ENCODE results near the gene MTERF4.

The MTERF4 gene

DNA sequence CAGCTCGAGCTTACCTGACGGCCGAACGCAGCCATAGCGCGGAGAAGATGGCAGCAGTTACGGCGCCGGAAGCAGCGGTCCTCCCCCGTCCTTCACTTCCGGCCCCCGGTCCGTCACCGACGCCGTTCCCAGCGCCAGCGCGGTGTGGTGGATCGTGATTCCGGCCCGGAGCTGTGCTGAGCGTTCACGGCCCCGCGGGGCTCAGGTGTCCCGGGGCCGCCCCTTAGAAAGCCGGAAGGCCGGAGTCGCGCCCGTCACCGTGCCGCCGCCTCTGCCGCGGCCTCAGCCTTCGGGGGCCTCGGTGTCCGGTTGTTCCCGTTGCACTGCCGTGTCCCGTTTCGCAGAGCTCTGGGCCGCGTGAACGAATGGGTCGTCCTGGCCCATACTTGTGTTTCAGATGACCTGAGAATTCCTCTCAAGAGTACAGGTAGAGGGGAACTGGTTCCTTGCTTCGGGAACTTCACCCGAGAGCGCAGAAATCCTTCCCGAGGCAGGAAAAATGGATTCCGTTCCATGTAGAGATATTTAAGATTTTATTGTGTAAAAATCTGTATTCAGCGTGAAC, at the start of gene MTERF4:
Gene MTERF4, minus strand, starts transcription at position 49 of the 565 bp plus-strand sequence. Its CDS starts 14 bp downstream, at position 35.
- DNase-seq: peak; percentile 48 to 51

DNA sequence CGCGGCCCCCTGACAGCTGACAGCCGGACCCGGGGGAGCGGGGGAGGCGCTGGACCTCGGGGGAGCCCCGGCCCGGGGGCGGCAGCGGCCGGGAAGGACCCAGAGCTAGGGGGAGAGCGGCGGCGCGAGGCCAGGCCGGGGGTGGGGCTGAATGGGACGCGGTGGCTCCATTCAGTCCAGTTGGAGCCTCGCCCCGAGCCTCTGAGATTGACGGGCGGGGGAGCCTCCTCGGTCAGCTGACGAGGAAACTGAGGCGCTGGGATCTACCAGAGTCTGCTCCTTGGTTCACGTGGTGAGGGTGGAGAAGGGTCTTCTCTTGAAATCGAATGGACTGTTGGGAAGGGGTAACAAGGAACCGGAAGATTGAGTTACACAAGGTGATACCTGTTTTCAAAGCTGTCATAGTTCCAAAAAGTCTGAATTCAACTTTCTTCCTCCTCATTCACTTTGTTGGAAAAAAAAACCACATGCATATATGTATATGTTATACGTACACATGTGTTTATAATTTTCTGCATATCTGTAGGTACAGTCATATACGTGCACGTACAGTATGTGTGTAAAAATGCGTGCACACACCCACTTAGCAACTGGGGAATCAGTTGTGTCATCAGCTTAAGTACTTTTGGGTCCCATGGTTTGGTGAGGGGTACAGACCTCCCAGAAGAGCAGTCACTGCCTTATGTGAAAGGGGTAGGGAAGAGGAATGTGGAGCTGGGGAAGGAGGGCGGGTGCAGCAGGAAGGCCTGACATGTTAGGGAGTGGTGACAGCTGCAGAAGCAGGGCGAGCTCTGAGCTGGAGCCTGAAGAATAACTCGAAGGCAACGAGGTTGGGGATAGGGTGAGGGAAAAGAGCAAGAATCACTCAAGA, 48.8 kb upstream of the MTERF4 start:
- no peak for DNase-seq

DNA sequence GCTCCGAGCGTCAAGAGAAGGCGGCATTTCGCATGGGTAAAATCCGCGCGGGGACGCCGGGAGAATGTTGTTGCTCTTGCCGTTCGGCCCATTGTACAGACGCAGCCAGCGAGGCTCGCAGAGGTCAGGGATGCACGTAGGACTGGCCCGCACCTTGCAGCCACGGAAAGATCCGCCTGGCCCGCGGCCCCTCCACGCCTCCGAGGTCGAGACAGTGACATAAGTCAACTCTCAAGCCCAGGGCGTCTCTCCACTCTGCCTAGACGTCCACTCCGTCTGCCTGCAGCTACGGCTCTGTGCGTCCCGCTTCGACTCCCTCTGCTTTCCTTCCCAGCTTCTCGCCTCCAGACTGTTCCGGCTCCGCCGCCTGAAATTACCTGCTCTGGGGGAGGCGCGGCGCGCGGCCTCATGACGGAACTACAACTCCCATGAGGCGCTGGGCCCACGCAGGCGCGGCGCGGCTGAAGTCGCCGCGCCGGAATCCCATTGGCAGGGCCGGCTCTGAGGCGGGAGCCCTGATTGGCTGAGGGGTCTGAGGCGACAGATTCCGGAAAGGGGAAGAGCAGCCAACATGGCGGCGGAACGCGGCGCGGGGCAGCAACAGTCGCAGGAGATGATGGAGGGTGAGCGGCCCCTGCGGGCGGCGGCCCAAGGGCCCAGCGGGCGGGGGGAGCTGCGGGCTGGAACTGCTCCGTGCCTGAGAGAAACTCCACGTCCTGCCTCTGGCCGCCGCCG, 48.0 kb upstream of the MTERF4 start, which contains the start of gene PPP1R7:
Gene PPP1R7, plus strand, starts transcription at position 543 of the 735 bp plus-strand sequence. Its CDS starts 29 bp downstream, at position 572.
- peak; percentile 70 to 75 for DNase-seq

DNA sequence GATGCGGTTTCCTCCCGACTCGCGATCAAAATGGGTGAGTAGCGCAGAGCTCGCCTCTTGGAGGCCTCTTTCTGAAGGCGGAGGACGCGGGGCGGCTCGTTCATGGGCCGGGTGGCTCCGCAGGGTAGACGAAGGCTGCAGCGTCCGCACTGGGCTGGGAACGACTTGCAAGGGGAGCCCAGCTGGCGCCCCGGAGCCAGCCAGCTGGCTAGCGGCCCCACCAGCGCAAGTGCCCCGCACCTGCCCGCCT, 47.5 kb upstream of the MTERF4 start:
- no peak for DNase-seq

DNA sequence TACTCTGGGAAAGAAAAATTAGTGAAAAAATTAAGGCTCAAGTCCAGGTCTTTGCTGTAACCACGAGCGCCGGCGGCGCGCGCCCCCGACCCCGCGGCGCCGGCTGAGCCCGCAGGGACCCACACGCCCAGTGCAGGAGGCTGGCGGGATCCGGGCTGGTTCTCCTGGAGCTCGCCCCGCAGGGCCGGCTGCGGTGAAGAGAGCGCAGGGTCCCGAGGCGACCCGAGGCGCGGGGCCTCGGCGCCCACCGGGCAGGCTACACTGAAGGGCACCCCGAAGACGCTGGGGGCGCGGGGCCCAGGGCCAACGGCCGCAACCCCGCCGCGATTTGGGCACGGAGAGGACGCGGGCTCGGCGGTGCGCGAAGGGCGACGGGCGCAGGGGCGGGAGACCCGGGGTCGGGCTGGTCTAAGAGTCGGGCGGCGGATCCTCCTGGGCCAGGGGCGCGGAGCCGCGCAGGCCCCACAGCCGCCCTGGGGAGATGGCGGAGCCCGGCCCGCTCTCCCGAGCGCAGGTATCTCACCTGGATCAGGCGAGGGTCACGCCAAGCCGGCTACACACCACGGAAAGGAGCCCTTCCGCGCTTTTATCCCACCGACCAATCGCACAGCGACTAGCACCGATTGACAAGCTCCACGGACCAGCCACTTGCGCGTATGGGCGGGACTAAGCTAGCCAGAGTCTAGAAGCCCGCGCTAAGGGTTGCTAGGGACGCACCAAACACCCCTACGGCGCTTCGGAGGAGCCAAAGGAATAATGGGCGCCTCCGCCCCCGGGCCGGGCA, 47.0 kb upstream of the MTERF4 start, which contains the start of gene PASK:
Gene PASK, minus strand, starts transcription at position 582 of the 784 bp plus-strand sequence. CDS start 6,440 bp downstream, outside the sequence.
- peak; percentile 85 to 87 for DNase-seq

GRCh38 chr2:241148239-241148638, 46.2 kb upstream of the MTERF4 start:
- no peak for DNase-seq

- no peak for DNase-seq
Observed at GRCh38 chr2:241147336-241147735, 45.2 kb upstream of the MTERF4 start.

DNA sequence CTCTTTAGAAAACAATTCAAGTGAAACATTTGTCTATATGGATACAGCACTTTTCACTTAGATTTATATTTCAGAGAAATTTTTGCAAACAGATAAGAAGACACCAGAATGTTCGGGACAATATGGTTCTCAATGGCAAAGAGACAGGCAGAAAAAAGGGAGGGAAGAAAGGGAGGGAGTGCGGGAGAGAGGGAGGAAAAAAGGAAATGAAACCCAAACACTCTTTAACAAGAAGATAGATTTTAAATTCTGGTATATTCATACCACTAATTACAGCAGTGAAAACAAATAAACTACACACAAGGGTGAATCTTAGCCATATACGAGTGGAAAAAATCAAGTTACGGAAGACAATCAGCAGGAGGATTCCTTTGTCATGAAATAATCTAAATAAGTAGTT, 44.2 kb upstream of the MTERF4 start:
- DNase-seq: no peak

- no peak for DNase-seq
Observed at GRCh38 chr2:241142593-241142992, 40.5 kb upstream of the MTERF4 start.

DNA sequence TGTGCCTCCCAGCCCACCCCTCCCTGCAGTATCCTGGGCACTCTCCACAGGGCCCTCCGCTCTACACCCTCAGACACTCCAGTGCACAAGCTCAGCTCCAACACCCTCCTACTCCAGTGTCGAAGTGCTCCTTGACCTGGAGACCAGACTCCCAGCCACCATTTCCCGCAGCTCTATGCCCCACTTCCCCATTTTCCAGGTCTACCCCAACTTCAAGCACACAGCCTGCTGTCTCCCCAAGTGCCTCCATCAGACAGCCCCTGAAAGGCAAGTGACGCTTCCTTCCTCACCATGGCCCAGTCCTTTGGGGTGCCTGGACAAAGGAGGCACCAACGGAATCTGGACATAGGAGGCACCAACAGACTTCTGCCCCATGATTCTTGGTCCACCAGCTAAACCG, 40.0 kb upstream of the MTERF4 start:
- no peak for DNase-seq

DNA sequence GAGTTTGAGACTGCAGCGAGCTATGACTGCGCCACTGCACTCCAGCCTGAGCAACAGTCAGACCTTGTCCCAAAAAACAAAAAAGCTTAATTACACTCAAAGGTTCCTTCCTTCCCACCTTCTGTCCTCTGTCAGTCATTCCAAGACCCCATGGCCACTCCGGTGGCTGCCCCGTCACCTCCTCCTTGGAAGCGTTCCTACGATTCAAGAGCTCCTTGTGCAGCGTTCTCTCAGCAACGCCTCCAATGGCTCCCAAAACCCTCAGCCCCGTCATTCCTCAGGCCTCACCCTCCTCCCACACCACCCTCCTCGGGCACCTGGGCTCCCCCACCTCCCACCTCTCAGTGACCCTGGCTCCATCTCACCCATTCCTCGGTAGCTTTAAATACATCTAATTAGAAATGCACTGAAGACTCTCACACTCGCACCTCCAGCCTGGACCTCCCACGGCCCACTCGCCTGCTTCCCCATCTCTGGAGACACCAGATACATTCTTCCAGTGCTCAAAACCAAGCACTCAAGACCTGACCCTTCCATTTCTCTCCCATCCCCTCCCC, 39.2 kb upstream of the MTERF4 start:
- DNase-seq: no peak

GRCh38 chr2:241140445-241140840, 38.4 kb upstream of the MTERF4 start:
- no peak for DNase-seq

DNA sequence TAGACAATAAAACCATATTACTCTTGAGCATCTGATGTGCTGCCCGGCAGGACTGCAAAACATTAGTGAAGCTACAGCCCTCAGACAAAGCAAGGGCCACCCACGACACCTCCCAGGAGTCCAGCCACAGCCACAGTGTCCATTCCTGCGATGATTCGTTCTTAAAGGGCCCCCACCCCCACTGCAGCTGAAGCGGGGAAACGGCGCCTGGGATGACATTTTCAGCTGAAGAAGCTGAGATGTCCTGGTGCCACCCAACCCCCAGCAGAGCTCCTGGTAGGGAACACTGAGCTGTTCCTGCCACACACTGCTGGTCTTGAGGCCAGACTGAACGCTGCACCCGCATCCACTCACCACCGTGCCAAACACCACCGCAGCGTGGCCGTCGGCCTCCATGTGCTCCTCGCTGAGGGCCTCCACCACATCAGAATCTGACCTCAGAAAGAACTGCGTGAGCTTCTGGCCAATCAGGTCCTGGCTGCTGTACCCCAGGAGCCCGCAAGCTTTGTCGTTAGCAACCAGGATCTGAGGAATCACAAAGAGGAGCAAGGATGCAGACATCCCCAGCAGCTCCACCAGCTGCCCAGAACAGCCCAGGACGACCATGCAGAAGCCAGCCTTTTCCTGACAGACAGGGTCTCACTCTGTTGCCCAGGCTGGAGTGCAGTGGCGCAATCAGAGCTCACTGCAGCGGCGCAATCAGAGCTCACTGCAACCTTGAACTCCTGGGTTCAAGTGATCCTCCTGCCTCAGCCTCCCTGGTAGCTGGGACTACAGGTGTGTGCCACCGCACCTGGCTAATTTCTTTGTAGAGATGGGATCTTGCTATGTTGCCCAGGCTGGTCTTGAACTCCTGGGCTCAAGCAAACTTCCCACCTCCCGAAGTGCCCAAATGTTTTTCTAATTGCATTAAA, 37.7 kb upstream of the MTERF4 start:
- DNase-seq: no peak

DNA sequence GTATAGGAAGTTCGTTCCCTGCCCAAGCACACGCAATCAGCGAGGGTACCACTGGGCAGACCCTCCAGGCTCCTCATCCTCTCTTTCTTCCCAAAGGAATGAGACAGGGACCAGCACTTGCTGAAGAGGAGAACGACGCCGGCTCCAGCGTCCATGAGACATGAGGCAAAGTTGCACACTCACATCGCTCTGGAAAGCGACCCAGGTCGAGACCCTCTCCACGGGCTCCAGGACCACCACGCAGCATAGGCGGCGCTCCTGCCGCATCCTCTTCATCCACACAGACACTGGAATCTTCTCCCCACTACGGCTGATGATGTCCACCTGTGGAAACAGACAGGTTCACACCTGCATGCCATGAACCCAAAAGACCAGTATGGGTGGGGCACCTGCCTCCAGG, 36.4 kb upstream of the MTERF4 start:
- no peak for DNase-seq

DNA sequence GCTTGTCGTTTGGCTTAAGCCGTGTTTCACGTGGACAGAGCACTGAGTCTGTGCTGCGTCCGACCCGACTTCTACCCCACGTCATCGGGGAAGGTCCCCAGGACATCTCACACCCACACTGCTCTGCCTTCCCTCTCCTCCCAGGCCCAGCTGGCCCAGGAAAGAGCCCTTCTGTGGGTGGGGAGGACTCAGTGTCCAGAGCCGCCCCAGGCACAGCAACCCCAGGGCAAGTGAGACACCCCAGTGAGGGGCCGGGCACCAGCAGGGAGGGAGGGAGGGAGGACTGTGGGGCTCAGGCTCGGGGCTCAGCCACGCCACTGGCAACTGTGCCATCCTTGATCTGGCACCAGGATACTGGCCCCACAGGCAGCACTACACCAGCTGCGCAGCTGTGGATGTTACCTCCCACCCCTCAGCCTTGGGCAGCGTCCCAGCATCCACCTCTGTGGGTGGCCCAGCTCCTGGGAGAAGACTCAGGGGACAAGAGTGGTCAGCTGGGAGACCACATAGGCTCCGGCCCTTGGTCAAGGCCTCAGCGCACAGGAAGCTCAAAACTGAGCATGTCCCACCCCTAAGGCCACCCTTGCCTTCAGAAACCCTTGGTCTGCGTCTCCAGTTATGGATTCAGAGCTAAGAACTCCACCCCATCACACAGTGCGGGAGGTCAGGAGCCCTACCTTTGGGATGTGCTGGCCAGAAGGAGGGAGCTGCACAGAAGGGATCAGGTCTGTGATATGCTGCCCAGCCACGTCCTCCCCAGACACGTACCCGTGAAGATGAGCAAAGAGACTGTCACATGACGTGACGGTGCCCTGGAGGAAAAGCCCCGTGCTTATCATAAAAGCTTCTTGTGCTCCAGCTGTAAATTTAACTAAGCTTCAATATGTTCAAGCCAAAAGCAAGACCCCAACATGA, 35.4 kb upstream of the MTERF4 start:
- no peak for DNase-seq

DNA sequence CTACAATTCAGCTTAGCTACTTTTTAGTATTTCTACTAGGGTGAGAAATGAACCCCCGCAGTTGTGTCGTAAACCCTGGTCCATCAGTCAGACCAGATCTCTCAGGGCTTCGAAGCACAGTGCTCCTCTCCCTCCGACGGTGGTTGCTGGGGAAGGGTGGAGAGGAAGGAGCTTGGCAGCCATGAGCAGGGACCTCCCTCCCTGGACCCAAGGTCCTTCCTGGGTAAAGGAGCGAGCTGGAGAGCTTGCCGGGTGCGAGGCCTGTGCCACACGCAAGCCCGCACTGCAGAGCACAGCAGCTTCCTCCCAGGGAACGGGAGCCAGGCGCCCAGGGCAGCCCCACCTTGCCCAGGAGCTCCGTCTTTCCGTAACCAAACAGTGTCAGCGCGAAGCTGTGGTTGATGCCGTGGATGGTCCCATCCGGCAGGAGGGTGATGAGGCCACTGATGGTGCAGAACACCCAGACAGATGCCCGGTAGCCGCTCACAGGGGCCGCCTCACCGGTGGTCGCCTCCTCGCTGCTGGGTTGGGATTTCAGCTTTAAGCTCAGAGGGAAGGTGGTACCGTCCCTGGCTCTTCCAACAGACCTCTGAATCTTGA, 34.7 kb upstream of the MTERF4 start:
- no peak for DNase-seq

GRCh38 chr2:241136191-241136590, 34.1 kb upstream of the MTERF4 start:
- no peak for DNase-seq

- no peak for DNase-seq
Observed at GRCh38 chr2:241135737-241136136, 33.6 kb upstream of the MTERF4 start.

- DNase-seq: no peak
Observed at GRCh38 chr2:241134711-241135110, 32.6 kb upstream of the MTERF4 start.

DNA sequence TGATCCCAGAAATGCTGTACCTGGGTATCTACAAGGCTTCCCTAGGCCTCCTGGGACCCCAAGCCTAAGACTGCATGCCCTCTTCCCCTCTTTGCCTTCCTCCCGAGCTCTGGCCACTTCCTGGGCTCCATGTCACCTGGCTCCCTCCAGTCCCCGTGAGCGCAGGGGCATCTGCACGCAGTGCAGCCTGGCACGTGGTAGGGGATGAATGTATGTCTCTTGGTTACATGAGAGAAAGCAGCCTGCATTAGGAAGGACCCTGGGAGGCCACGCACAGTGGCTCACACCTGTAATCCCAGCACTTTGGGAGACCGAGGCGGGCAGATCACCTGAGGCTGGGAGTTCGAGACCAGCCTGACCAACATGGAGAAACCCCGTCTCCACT, 31.3 kb upstream of the MTERF4 start:
- DNase-seq: no peak

Measured in Kasumi-1 (cell line).